ENCODE data around the gene AGAP1. TPM values are rescaled to one million over a fixed set of nuclear protein-coding genes. Genes with fewer than 3 reads are reported as not detected.
"Not testable (repeated sequence)": the region's sequence is repeated elsewhere in the genome, so short reads cannot be mapped to it uniquely, and the experiment has no call there.

AGAP1 gene
- total RNA-seq, 2 donors from 2014 or later = 28.9 to 33.3 TPM

GRCh38 chr2:236062806-236063205 lies 569.0 kb downstream of the AGAP1 start:
- DNase-seq (ENCODE audit: low spot score); intact Hi-C loops (cut with DNase I): not testable (repeated sequence)

GRCh38 chr2:236063994-236064393 lies 570.2 kb downstream of the AGAP1 start:
- no peak for DNase-seq (ENCODE audit: low spot score)

GRCh38 chr2:236065314-236066160 lies 571.7 kb downstream of the AGAP1 start:
- intact Hi-C loops (cut with DNase I) = no loop called here
- no peak for DNase-seq (ENCODE audit: low spot score)

More at GRCh38 chr2:236063994-236064393, 570.2 kb downstream of the AGAP1 start:
- intact Hi-C loops (cut with DNase I) = no loop called here

GRCh38 chr2:236070236-236070635 lies 576.4 kb downstream of the AGAP1 start:
- DNase-seq (ENCODE audit: low spot score) = no peak
- intact Hi-C loops (cut with DNase I) = loop anchor here in 1 of 2 donors (5.0 kb wide), 1 partner anchor 1623 kb away; no protein-coding TSS in a partner anchor

GRCh38 chr2:236073246-236073645 lies 579.4 kb downstream of the AGAP1 start:
- intact Hi-C loops (cut with DNase I) = loop anchor here in 1 of 2 donors (5.0 kb wide), 1 partner anchor 1626 kb away; no protein-coding TSS in a partner anchor
- DNase-seq (ENCODE audit: low spot score) = no peak

GRCh38 chr2:236073867-236074655 lies 580.2 kb downstream of the AGAP1 start:
- DNase-seq (ENCODE audit: low spot score) = no peak
- intact Hi-C loops (cut with DNase I) = loop anchor here in 1 of 2 donors (5.0 kb wide), 1 partner anchor 1627 kb away; no protein-coding TSS in a partner anchor

- intact Hi-C loops (cut with DNase I) = no loop called here
- no peak for DNase-seq (ENCODE audit: low spot score)
Measured at GRCh38 chr2:236075802-236076201, 582.0 kb downstream of the AGAP1 start.

- intact Hi-C loops (cut with DNase I) = no loop called here
- peak; percentile 68 for DNase-seq (ENCODE audit: low spot score)
Measured at GRCh38 chr2:236078297-236079255, 584.7 kb downstream of the AGAP1 start.

- intact Hi-C loops (cut with DNase I) = no loop called here
Measured at GRCh38 chr2:236080412-236080811, 586.6 kb downstream of the AGAP1 start.

GRCh38 chr2:236081171-236081570 lies 587.3 kb downstream of the AGAP1 start:
- DNase-seq (ENCODE audit: low spot score) = peak; percentile 34
- intact Hi-C loops (cut with DNase I) = no loop called here

More at GRCh38 chr2:236080412-236080811, 586.6 kb downstream of the AGAP1 start:
- no peak for DNase-seq (ENCODE audit: low spot score)

- no peak for DNase-seq (ENCODE audit: low spot score)
- intact Hi-C loops (cut with DNase I) = no loop called here
Measured at GRCh38 chr2:236082061-236082460, 588.2 kb downstream of the AGAP1 start.

- peak; percentile 62 for DNase-seq (ENCODE audit: low spot score)
- intact Hi-C loops (cut with DNase I) = no loop called here
Measured at GRCh38 chr2:236083934-236084333, 590.1 kb downstream of the AGAP1 start.

- peak; percentile 47 for DNase-seq (ENCODE audit: low spot score)
- intact Hi-C loops (cut with DNase I) = no loop called here
Measured at GRCh38 chr2:236085211-236085610, 591.4 kb downstream of the AGAP1 start.

- DNase-seq (ENCODE audit: low spot score) = peak; percentile 67
- intact Hi-C loops (cut with DNase I) = no loop called here
Measured at GRCh38 chr2:236085647-236086046, 591.8 kb downstream of the AGAP1 start.

GRCh38 chr2:236086403-236086970 lies 592.6 kb downstream of the AGAP1 start:
- intact Hi-C loops (cut with DNase I) = no loop called here
- DNase-seq (ENCODE audit: low spot score) = peak; percentile 26

GRCh38 chr2:236086971-236087465 lies 593.2 kb downstream of the AGAP1 start:
- DNase-seq (ENCODE audit: low spot score) = peak; percentile 19
- intact Hi-C loops (cut with DNase I) = no loop called here

GRCh38 chr2:236088368-236089057 lies 594.7 kb downstream of the AGAP1 start:
- no peak for DNase-seq (ENCODE audit: low spot score)
- intact Hi-C loops (cut with DNase I) = no loop called here
